IMR-90 (cell line): ENCODE results near the gene C1QTNF12.

ENCODE experiments used
- CTCF ChIP-seq: conservative IDR thresholded peaks from 2 replicates; pipeline ENCODE4 v1.5.1; 2012; ENCODE audit warnings: mild to moderate bottlenecking, low read depth, low read length, improper control_type of control experiment
- POLR2A ChIP-seq: IDR thresholded peaks from 2 replicates; pipeline ENCODE4 v1.6.1; 2012; ENCODE audit warnings: mild to moderate bottlenecking, low read depth, low read length
- RAD21 ChIP-seq: IDR thresholded peaks from 2 replicates; pipeline ENCODE4 v1.6.1; 2012; ENCODE audit warnings: low read length, improper control_type of control experiment

GRCh38 chr1:1205769-1206375 lies 40.6 kb downstream of the C1QTNF12 start:
- TF ChIP-seq CTCF: no peak
- TF ChIP-seq POLR2A: no peak
- no peak for TF ChIP-seq RAD21
